ENCODE results near the gene RTL1. TPM values are rescaled to one million over a fixed set of nuclear protein-coding genes. Genes with fewer than 3 reads are reported as not detected.

RTL1 gene
- total RNA-seq, 1 donor from 2014 or later: 159 TPM

DNA sequence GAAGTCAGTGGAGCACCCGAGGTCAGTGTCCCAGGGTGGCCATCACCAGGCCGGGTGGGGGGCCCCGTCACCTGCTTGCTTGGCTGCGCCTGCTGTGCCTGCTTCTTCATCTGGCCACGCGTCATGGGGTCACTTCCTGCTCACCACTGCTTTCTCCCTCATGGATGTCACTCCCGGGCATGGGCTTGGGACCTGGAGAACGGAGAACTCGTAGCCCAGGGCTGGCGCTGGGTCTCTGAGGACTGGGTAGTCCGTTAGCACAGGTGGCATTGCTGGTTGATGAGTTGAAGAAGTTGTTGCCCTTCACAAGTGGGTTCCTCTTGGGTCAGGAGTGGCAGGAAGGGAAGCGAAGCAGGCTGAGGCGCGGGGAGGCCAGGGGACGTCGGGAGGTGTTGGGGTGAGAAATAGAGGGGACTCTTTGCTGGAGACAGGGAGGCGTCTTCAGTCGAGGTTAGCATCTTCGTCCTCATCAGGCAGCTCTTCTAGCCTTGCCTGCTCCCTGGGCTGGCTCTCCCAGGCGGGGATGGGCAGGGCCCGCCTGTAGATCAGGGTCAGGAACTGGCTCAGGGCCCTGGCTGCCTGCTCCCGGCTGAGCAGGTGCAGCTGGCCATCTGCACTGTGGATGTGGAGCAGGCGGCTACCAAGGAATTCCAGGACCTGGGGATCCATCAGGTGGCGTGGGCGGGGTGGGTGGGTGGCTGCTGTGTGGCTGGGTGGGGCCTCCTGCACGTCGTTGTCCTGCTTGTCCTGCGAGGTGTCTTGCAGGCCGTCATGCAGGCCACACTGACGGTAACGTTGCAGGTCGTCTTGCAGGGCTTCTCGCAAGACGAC, 23.0 kb downstream of the RTL1 start:
- no peak for DNase-seq (ENCODE audit: low spot score, unreplicated experiment)
- Mint-ChIP-seq H3K27me3 (peaks cover 1% of the 10 kb centered on the region), H3K4me1 (ENCODE audit: low read depth) (peaks cover 2% of the 10 kb centered on the region), H3K9me3 (ENCODE audit: low read depth) (peaks cover 25% of the 10 kb centered on the region), H3K36me3 (ENCODE audit: insufficient read depth) (peaks cover 37% of the 10 kb centered on the region), H3K4me3 (ENCODE audit: low read depth) (no peak overlapping the region), H3K27ac (peak overlapping the region; percentile 22)
- TF ChIP-seq, protein P1, sequence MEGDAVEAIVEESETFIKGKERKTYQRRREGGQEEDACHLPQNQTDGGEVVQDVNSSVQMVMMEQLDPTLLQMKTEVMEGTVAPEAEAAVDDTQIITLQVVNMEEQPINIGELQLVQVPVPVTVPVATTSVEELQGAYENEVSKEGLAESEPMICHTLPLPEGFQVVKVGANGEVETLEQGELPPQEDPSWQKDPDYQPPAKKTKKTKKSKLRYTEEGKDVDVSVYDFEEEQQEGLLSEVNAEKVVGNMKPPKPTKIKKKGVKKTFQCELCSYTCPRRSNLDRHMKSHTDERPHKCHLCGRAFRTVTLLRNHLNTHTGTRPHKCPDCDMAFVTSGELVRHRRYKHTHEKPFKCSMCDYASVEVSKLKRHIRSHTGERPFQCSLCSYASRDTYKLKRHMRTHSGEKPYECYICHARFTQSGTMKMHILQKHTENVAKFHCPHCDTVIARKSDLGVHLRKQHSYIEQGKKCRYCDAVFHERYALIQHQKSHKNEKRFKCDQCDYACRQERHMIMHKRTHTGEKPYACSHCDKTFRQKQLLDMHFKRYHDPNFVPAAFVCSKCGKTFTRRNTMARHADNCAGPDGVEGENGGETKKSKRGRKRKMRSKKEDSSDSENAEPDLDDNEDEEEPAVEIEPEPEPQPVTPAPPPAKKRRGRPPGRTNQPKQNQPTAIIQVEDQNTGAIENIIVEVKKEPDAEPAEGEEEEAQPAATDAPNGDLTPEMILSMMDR (IDR thresholded peaks at IDR 0.05; ENCODE audit: unreplicated experiment): no peak

DNA sequence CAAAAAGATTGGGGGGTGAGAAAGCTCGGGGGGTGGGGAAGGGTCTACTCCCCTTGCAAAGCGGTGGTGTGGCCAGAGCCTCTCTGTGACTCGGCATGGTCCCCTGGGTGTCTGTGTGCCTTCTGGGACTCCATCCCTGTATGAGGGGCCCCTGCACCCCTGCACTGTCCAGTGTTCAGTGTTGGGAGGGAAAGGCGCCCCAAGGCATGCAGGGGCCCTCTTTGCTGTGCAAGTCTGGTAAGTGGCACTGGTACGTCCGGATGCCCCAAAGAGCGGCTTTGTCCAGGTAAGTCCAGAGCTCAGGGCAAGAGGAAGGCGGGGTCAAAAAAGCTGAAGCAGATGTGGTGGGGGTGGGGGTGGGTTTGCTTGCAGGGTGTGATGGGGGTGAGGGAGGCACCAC, 23.7 kb downstream of the RTL1 start:
- H3K27ac Mint-ChIP-seq: no peak overlapping the region
- peaks cover 35% of the 10 kb centered on the region for H3K36me3 Mint-ChIP-seq (ENCODE audit: insufficient read depth)
- no peak for DNase-seq (ENCODE audit: low spot score, unreplicated experiment)
- peaks cover 2% of the 10 kb centered on the region for H3K4me1 Mint-ChIP-seq (ENCODE audit: low read depth)
- H3K9me3 Mint-ChIP-seq (ENCODE audit: low read depth): peaks cover 25% of the 10 kb centered on the region
- no peaks in the 10 kb centered on the region for H3K27me3 Mint-ChIP-seq
- TF ChIP-seq, protein P1 (IDR thresholded peaks at IDR 0.05; ENCODE audit: unreplicated experiment): no peak
- H3K4me3 Mint-ChIP-seq (ENCODE audit: low read depth): no peak overlapping the region

GRCh38 chr14:100879194-100879593, 24.3 kb downstream of the RTL1 start:
- Mint-ChIP-seq H3K27me3 (no peaks in the 10 kb centered on the region), H3K27ac (no peak overlapping the region), H3K4me3 (ENCODE audit: low read depth) (no peak overlapping the region), H3K9me3 (ENCODE audit: low read depth) (peaks cover 23% of the 10 kb centered on the region), H3K36me3 (ENCODE audit: insufficient read depth) (peaks cover 29% of the 10 kb centered on the region), H3K4me1 (ENCODE audit: low read depth) (peaks cover 2% of the 10 kb centered on the region)
- DNase-seq (ENCODE audit: low spot score, unreplicated experiment): no peak
- TF ChIP-seq, protein P1 (IDR thresholded peaks at IDR 0.05; ENCODE audit: unreplicated experiment): no peak

DNA sequence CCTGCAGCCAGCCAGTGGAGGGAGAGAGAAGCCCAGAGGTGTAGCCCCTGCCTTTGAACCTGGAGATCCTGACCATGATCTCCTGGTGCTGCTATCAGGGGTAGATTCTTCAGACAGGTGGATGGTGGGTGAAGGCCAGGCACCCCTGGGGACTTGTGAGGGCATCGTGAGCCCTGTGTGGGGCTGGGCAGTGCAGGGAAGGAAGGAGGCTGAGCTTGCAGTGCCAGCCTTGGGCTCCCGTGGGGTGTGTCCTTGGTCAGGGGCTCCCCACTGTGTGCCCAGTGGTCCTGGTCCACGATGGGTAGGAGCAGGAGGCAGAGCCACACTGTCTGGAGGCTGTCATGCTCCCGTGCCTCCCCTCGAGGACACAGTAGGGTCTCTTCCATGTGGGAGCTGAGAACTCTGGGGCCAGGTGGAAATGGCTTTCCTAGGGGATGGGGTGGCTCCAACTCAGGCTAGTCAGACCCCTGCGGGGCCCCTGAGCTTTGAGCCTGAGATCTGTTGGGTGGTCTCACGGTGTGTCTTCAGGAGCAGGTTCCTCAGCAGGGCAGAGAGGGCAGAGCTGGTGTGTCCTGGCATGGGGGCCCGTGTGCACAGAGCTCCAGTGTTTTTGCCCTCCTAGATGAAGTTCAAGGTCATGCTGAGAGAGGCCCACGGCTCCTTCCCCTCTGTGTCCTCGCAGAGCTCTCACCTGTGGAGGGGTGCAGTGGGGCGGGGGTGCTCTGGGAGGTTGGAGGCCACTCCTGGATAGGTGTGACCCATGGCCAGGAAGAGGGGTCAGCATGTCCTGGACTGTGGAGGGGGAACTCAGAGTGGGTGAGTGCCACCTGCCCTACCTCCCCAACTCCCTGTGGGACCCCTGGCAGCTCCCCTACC, 25.0 kb downstream of the RTL1 start:
- Mint-ChIP-seq H3K4me3 (ENCODE audit: low read depth) (no peak overlapping the region), H3K36me3 (ENCODE audit: insufficient read depth) (peaks cover 23% of the 10 kb centered on the region), H3K9me3 (ENCODE audit: low read depth) (peaks cover 17% of the 10 kb centered on the region), H3K4me1 (ENCODE audit: low read depth) (peaks cover 2% of the 10 kb centered on the region), H3K27ac (no peak overlapping the region), H3K27me3 (no peaks in the 10 kb centered on the region)
- TF ChIP-seq, protein P1 (IDR thresholded peaks at IDR 0.05; ENCODE audit: unreplicated experiment): no peak
- no peak for DNase-seq (ENCODE audit: low spot score, unreplicated experiment)

GRCh38 chr14:100875861-100876590, 27.5 kb downstream of the RTL1 start:
- Mint-ChIP-seq H3K27ac (no peak overlapping the region), H3K9me3 (ENCODE audit: low read depth) (peaks cover 4% of the 10 kb centered on the region), H3K36me3 (ENCODE audit: insufficient read depth) (peaks cover 4% of the 10 kb centered on the region), H3K27me3 (no peaks in the 10 kb centered on the region), H3K4me1 (ENCODE audit: low read depth) (peaks cover 2% of the 10 kb centered on the region), H3K4me3 (ENCODE audit: low read depth) (no peak overlapping the region)
- DNase-seq (ENCODE audit: low spot score, unreplicated experiment): no peak
- TF ChIP-seq, protein P1 (IDR thresholded peaks at IDR 0.05; ENCODE audit: unreplicated experiment): no peak
